GM12873 (cell line): ENCODE data around the gene ACKR3.

Experiments used
- CTCF ChIP-seq: IDR thresholded peaks from 2 replicates; pipeline ENCODE4 v1.5.1; 2012; ENCODE audit warnings: low read depth, mild to moderate bottlenecking, moderate library complexity, low read length, control low read depth; ENCODE audit not compliant: insufficient read depth; ENCODE audit errors: missing control alignments

Gene ACKR3

GRCh38 chr2:236606023-236606422, 36.4 kb downstream of the ACKR3 start:
- TF ChIP-seq CTCF, result no peak

- no peak for TF ChIP-seq CTCF
Measured at GRCh38 chr2:236607471-236608187, 38.0 kb downstream of the ACKR3 start.

GRCh38 chr2:236608188-236608525, 38.5 kb downstream of the ACKR3 start:
- no peak for TF ChIP-seq CTCF

- TF ChIP-seq CTCF, result no peak
Measured at GRCh38 chr2:236608710-236609109, 39.1 kb downstream of the ACKR3 start.

GRCh38 chr2:236610991-236611821, 41.6 kb downstream of the ACKR3 start:
- no peak for TF ChIP-seq CTCF

GRCh38 chr2:236612737-236613136, 43.1 kb downstream of the ACKR3 start:
- TF ChIP-seq CTCF, result no peak

- no peak for TF ChIP-seq CTCF
Measured at GRCh38 chr2:236613612-236614011, 44.0 kb downstream of the ACKR3 start.
